Mesenchymal stem cell (in vitro differentiated cells and primary cell): Measurements from ENCODE around the gene KDM4B.

ENCODE experiments used
- DNase-seq: peaks from one replicate; pipeline ENCODE4 v3.0.0-alpha.2; 2013
- H2AFZ ChIP-seq: one replicate; pipeline ENCODE4 v1.6.1; 2013; ENCODE audit warnings: low read depth, mild to moderate bottlenecking, control low read depth, inconsistent platforms, low read length, moderate library complexity
- H2AK5ac ChIP-seq: 2 replicates; pipeline ENCODE4 v1.6.1; 2013; ENCODE audit warnings: low read length, moderate library complexity, mild to moderate bottlenecking, inconsistent platforms; ENCODE audit not compliant: severe bottlenecking
- H2BK120ac ChIP-seq: one replicate; pipeline ENCODE4 v1.6.1; 2013; ENCODE audit warnings: low read depth, mild to moderate bottlenecking, inconsistent platforms, low read length, moderate library complexity
- H2BK12ac ChIP-seq, 2 experiments: one replicate each; pipeline ENCODE4 v1.6.1; 2013; ENCODE audit warnings: inconsistent platforms in 2 of 2, low read length in 2 of 2, mild to moderate bottlenecking in 2 of 2, moderate library complexity in 2 of 2, control low read depth in 1 of 2
- H2BK15ac ChIP-seq: one replicate; pipeline ENCODE4 v1.6.1; 2013; ENCODE audit warnings: mild to moderate bottlenecking, low read depth, inconsistent platforms; ENCODE audit not compliant: poor library complexity, severe bottlenecking
- H2BK5ac ChIP-seq: 2 replicates; pipeline ENCODE4 v1.6.1; 2013; ENCODE audit warnings: low read depth, mild to moderate bottlenecking, low read length, control low read depth, inconsistent platforms; ENCODE audit not compliant: poor library complexity, severe bottlenecking
- H3K14ac ChIP-seq, 2 experiments: one replicate each; pipeline ENCODE4 v1.6.1; 2013; ENCODE audit warnings: inconsistent platforms in 2 of 2, low read length in 2 of 2, control low read depth in 1 of 2, mild to moderate bottlenecking in 1 of 2, moderate library complexity in 1 of 2
- H3K18ac ChIP-seq, 2 experiments: one replicate each; pipeline ENCODE4 v1.6.1; 2013; ENCODE audit warnings: inconsistent platforms in 2 of 2, low read length in 2 of 2, control low read depth in 1 of 2, low read depth in 1 of 2, mild to moderate bottlenecking in 1 of 2
- H3K23ac ChIP-seq, 2 experiments: one replicate each; pipeline ENCODE4 v1.6.1; 2013; ENCODE audit warnings: inconsistent platforms in 2 of 2, low read length in 2 of 2, mild to moderate bottlenecking in 2 of 2, moderate library complexity in 2 of 2, control low read depth in 1 of 2
- H3K27ac ChIP-seq: 2 replicates; pipeline ENCODE4 v1.5.1; 2013; ENCODE audit warnings: mild to moderate bottlenecking, moderate library complexity, low read length, control low read depth, inconsistent platforms; ENCODE audit not compliant: poor library complexity, severe bottlenecking
- H3K27me3 ChIP-seq, 2 experiments: 2 replicates each; pipeline versions ENCODE4 v1.6.1 to v1.7.0; 2013; ENCODE audit warnings: low read length in 2 of 2, mild to moderate bottlenecking in 2 of 2, moderate library complexity in 2 of 2, control low read depth in 1 of 2, inconsistent platforms in 1 of 2; ENCODE audit not compliant: control insufficient read depth in 1 of 2, insufficient read depth in 1 of 2
- H3K36me3 ChIP-seq, 2 experiments: 2 replicates each; pipeline versions ENCODE4 v1.6.1 to v1.7.0; 2013; ENCODE audit warnings: low read length in 2 of 2, control low read depth in 1 of 2, inconsistent platforms in 1 of 2, low read depth in 1 of 2, mild to moderate bottlenecking in 1 of 2; ENCODE audit not compliant: insufficient read depth in 2 of 2, control insufficient read depth in 1 of 2
- H3K4ac ChIP-seq, 2 experiments: one replicate each; pipeline ENCODE4 v1.6.1; 2013; ENCODE audit warnings: inconsistent platforms in 2 of 2, low read length in 2 of 2, mild to moderate bottlenecking in 2 of 2, moderate library complexity in 2 of 2, control low read depth in 1 of 2, low read depth in 1 of 2
- H3K4me1 ChIP-seq: 2 replicates; pipeline ENCODE4 v1.6.1; 2013; ENCODE audit warnings: low read depth, low read length, control low read depth; ENCODE audit not compliant: control insufficient read depth, insufficient read depth
- H3K4me2 ChIP-seq: 2 replicates; pipeline ENCODE4 v1.6.1; 2013; ENCODE audit warnings: low read length, mild to moderate bottlenecking, inconsistent platforms; ENCODE audit not compliant: poor library complexity, severe bottlenecking
- H3K4me3 ChIP-seq, 2 experiments: 2 replicates each; pipeline versions ENCODE4 v1.5.1 to v1.7.0; 2013; ENCODE audit warnings: low read length in 2 of 2, mild to moderate bottlenecking in 2 of 2, control low read depth in 1 of 2, low read depth in 1 of 2; ENCODE audit not compliant: insufficient read depth in 1 of 2
- H3K79me1 ChIP-seq: replicated peaks from 2 replicates; pipeline ENCODE4 v1.6.1; 2013; ENCODE audit warnings: mild to moderate bottlenecking, control low read depth, low read length, inconsistent platforms; ENCODE audit not compliant: poor library complexity, severe bottlenecking
- H3K9ac ChIP-seq: 2 replicates; pipeline ENCODE4 v1.7.0; 2013; ENCODE audit warnings: mild to moderate bottlenecking, low read length, moderate library complexity
- H3K9me3 ChIP-seq: 2 replicates; pipeline ENCODE4 v1.7.0; 2013; ENCODE audit warnings: mild to moderate bottlenecking, low read length; ENCODE audit not compliant: control insufficient read depth
- H4K8ac ChIP-seq: one replicate; pipeline ENCODE4 v1.6.1; 2013; ENCODE audit warnings: inconsistent platforms, mild to moderate bottlenecking, low read length, moderate library complexity
- H4K91ac ChIP-seq: one replicate; pipeline ENCODE4 v1.6.1; 2013; ENCODE audit warnings: mild to moderate bottlenecking, low read length, inconsistent platforms
- WGBS: methylation state at CpG from one replicate; pipeline ENCODE4 v1.1.7; 2013; ENCODE audit warnings: mixed read lengths; 5-methylcytosine and 5-hydroxymethylcytosine counted together
- small RNA-seq: library from polyadenylated mRNA; stranded (forward); fragments of <200 nt; extraction: miRNeasy Mini kit (QIAGEN cat#:217004); gene quantifications from one replicate; pipeline ENCODE3, GENCODE V24; 2013; ENCODE audit warnings: low read depth

KDM4B gene

GRCh38 chr19:5200844-5201243 is 231.9 kb downstream of the KDM4B start:
- no peak overlapping the region for H4K91ac ChIP-seq
- H3K9ac ChIP-seq: no peak overlapping the region
- no peak overlapping the region for H4K8ac ChIP-seq
- no peak overlapping the region for H2BK15ac ChIP-seq
- peaks cover 6 to 10% of the 10 kb centered on the region in 2 experiments for H3K36me3 ChIP-seq
- H2BK5ac ChIP-seq: no peak overlapping the region
- H2AFZ ChIP-seq: no peak overlapping the region
- no peak overlapping the region for H3K4me3 ChIP-seq
- WGBS: 98% methylated on average over 4 of the region's 4 CpGs
- no peak overlapping the region for H2AK5ac ChIP-seq
- no peak overlapping the region for H3K23ac ChIP-seq
- peaks cover 29% of the 10 kb centered on the region for H3K9me3 ChIP-seq
- no peaks in the 10 kb centered on the region for H3K79me1 ChIP-seq
- H2BK12ac ChIP-seq: no peak overlapping the region
- DNase-seq: no peak
- H2BK120ac ChIP-seq: no peak overlapping the region
- no peak overlapping the region for H3K27ac ChIP-seq
- no peaks in the 10 kb centered on the region for H3K4me1 ChIP-seq
- no peaks in the 10 kb centered on the region for H3K27me3 ChIP-seq
- no peak overlapping the region for H3K14ac ChIP-seq
- H3K18ac ChIP-seq: no peak overlapping the region
- H3K4me2 ChIP-seq: no peak overlapping the region
- H3K4ac ChIP-seq: no peak overlapping the region

- Histone ChIP-seq H3K4me1 (no peaks in the 10 kb centered on the region), H2BK15ac (no peak overlapping the region), H3K9me3 (peaks cover 29% of the 10 kb centered on the region), H3K36me3 (peaks cover 12 to 23% of the 10 kb centered on the region in 2 experiments), H4K91ac (no peak overlapping the region), H3K18ac (no peak overlapping the region), H2AK5ac (no peak overlapping the region), H2BK120ac (no peak overlapping the region), H3K27me3 (no peaks in the 10 kb centered on the region), H3K23ac (no peak overlapping the region), H2AFZ (no peak overlapping the region), H2BK5ac (no peak overlapping the region), H3K4me3 (no peak overlapping the region), H2BK12ac (no peak overlapping the region), H3K4ac (no peak overlapping the region), H3K27ac (no peak overlapping the region), H3K9ac (no peak overlapping the region), H3K14ac (no peak overlapping the region), H4K8ac (no peak overlapping the region), H3K4me2 (no peak overlapping the region), H3K79me1 (no peaks in the 10 kb centered on the region)
- 95% methylated on average over 2 of the region's 4 CpGs for WGBS
- no peak for DNase-seq
These were observed 233.6 kb downstream of the KDM4B start for GRCh38 chr19:5202553-5202952.

Small RNA genes lying within 50 kb of the gene (small RNA-seq; reads per million reads assigned to genes)
- gene MIR4747: 2.0 reads per million
